NCI-H748 (cell line): ENCODE data around the gene SRMS.
A peak's percentile ranks its signal among the peaks of the same experiment; 100 is the strongest.
"Not testable (repeated sequence)": the region's sequence is repeated elsewhere in the genome, so short reads cannot be mapped to it uniquely, and the experiment has no call there.

Experiments
- DNase-seq: peaks from one replicate; lab custom pipeline; 2025; ENCODE audit not compliant: unreplicated experiment; lab: John Stamatoyannopoulos, UW

SRMS gene

GRCh38 chr20:63566395-63567135 lies 19.0 kb upstream of the SRMS start:
- no peak for DNase-seq

- DNase-seq = no peak
These were observed 18.3 kb upstream of the SRMS start for GRCh38 chr20:63565699-63566335.

- DNase-seq = no peak
These were observed 17.6 kb upstream of the SRMS start for GRCh38 chr20:63565021-63565698.

- no peak for DNase-seq
These were observed 16.7 kb upstream of the SRMS start for GRCh38 chr20:63564036-63564810.

- no peak for DNase-seq
These were observed 15.8 kb upstream of the SRMS start for GRCh38 chr20:63563225-63563935.

GRCh38 chr20:63562461-63563224 lies 15.1 kb upstream of the SRMS start:
- no peak for DNase-seq

GRCh38 chr20:63561624-63562396 lies 14.3 kb upstream of the SRMS start:
- no peak for DNase-seq

GRCh38 chr20:63560856-63561609 lies 13.5 kb upstream of the SRMS start:
- DNase-seq = no peak

GRCh38 chr20:63560333-63560805 lies 12.8 kb upstream of the SRMS start:
- DNase-seq = no peak

- not testable (repeated sequence) for DNase-seq
These were observed 12.2 kb upstream of the SRMS start for GRCh38 chr20:63559485-63560332.

GRCh38 chr20:63558804-63559484 lies 11.4 kb upstream of the SRMS start:
- no peak for DNase-seq

GRCh38 chr20:63557481-63557891 lies 9.9 kb upstream of the SRMS start:
- DNase-seq = no peak

GRCh38 chr20:63556873-63557478 lies 9.4 kb upstream of the SRMS start:
- DNase-seq = no peak

GRCh38 chr20:63555661-63556381 lies 8.3 kb upstream of the SRMS start:
- DNase-seq = peak; percentile 27

GRCh38 chr20:63554361-63555278 lies 7.1 kb upstream of the SRMS start:
- no peak for DNase-seq
